GM19463 (cell line): ENCODE data around the gene RASIP1.
"Not testable (repeated sequence)": the region's sequence is repeated elsewhere in the genome, so short reads cannot be mapped to it uniquely, and the experiment has no call there.

Experiments
- ATAC-seq: cut with Tn5 transposase; IDR thresholded peaks from one replicate; pipeline ENCODE4 v1.9.1; 2021; ENCODE audit warnings: mild to moderate bottlenecking, moderate library complexity; ENCODE audit not compliant: unreplicated experiment

RASIP1 gene

GRCh38 chr19:48713041-48713863 lies 27.2 kb downstream of the RASIP1 start:
- ATAC-seq, result no peak

GRCh38 chr19:48711106-48711662 lies 29.2 kb downstream of the RASIP1 start:
- ATAC-seq, result no peak

GRCh38 chr19:48708471-48708870 lies 31.9 kb downstream of the RASIP1 start:
- no peak for ATAC-seq

GRCh38 chr19:48705431-48705830 lies 35.0 kb downstream of the RASIP1 start:
- ATAC-seq, result no peak

- no peak for ATAC-seq
Measured at GRCh38 chr19:48703316-48703715, 37.1 kb downstream of the RASIP1 start.

- ATAC-seq, result no peak
Measured at GRCh38 chr19:48702701-48703100, 37.7 kb downstream of the RASIP1 start.

GRCh38 chr19:48698046-48698445 lies 42.4 kb downstream of the RASIP1 start:
- no peak for ATAC-seq

- no peak for ATAC-seq
Measured at GRCh38 chr19:48696353-48697010, 43.9 kb downstream of the RASIP1 start.

- ATAC-seq, result no peak
Measured at GRCh38 chr19:48695743-48696352, 44.6 kb downstream of the RASIP1 start, which contains the start of gene FUT2. Gene FUT2, plus strand, starts transcription at chr19:48695971. Its CDS starts 6,986 bp downstream, at chr19:48702957.

- ATAC-seq, result not testable (repeated sequence)
Measured at GRCh38 chr19:48693629-48694028, 46.8 kb downstream of the RASIP1 start.

GRCh38 chr19:48689449-48689848 lies 51.0 kb downstream of the RASIP1 start:
- no peak for ATAC-seq

- ATAC-seq, result no peak
Measured at GRCh38 chr19:48687776-48688175, 52.6 kb downstream of the RASIP1 start.

GRCh38 chr19:48686637-48687036 lies 53.8 kb downstream of the RASIP1 start:
- ATAC-seq, result not testable (repeated sequence)

GRCh38 chr19:48686088-48686487 lies 54.3 kb downstream of the RASIP1 start:
- ATAC-seq, result no peak

- no peak for ATAC-seq
Measured at GRCh38 chr19:48685583-48685982, 54.8 kb downstream of the RASIP1 start.

GRCh38 chr19:48683349-48683748 lies 57.1 kb downstream of the RASIP1 start:
- ATAC-seq, result no peak

- no peak for ATAC-seq
Measured at GRCh38 chr19:48681127-48681470, 59.3 kb downstream of the RASIP1 start.

- ATAC-seq, result no peak
Measured at GRCh38 chr19:48680436-48681126, 59.8 kb downstream of the RASIP1 start.

GRCh38 chr19:48680006-48680405 lies 60.4 kb downstream of the RASIP1 start:
- ATAC-seq, result not testable (repeated sequence)

GRCh38 chr19:48678201-48678600 lies 62.2 kb downstream of the RASIP1 start:
- ATAC-seq, result no peak

GRCh38 chr19:48676887-48677286 lies 63.5 kb downstream of the RASIP1 start:
- no peak for ATAC-seq
